GM12878 (cell line): Measurements from ENCODE around the gene CNRIP1. TPM values are rescaled to one million over a fixed set of nuclear protein-coding genes. Genes with fewer than 3 reads are reported as not detected.

Source experiments
- ATAC-seq: fragments of 200-7000 bp; cut with Tn5 transposase; 3 replicates; pipeline ENCODE4 v1.9.1; 2020; ENCODE audit warnings: mild to moderate bottlenecking, moderate library complexity
- BruUV-seq: library from RNA; stranded (reverse); fragments of 400-500 nt; replicated peaks from 2 replicates; lab custom pipeline; 2021; lab: Mats Ljungman, UMichigan
- CTCF ChIA-PET: fragments of 300-600 bp; sonication (Branson Sonifier 250); formaldehyde crosslinking; extraction: SDS; loops from one replicate; lab custom pipeline; 2021; ENCODE audit warnings: inconsistent platforms; lab: Yijun Ruan, JAX
- POLR2A ChIA-PET: fragments of 350-600 bp; formaldehyde crosslinking; extraction: SDS; loops from one replicate; lab custom pipeline; 2021; ENCODE audit warnings: inconsistent platforms; lab: Charles Lee
- RAD21 ChIA-PET: fragments of 300-600 bp; sonication (Branson Sonifier 250); formaldehyde crosslinking; loops from one replicate; lab custom pipeline; 2023; ENCODE audit warnings: antibody characterized with exemption; ENCODE audit not compliant: unreplicated experiment; lab: Charles Lee
- SMC1A ChIA-PET: fragments of 300-600 bp; sonication (Branson Sonifier 250); formaldehyde crosslinking; loops from one replicate; lab custom pipeline; 2023; ENCODE audit not compliant: unreplicated experiment, uncharacterized antibody; lab: Charles Lee
- DNase-seq: peaks from one replicate; pipeline ENCODE4 v3.0.0-alpha.2; 2011; ENCODE audit warnings: low read depth, low spot score
- FAIRE-seq: peaks from 3 replicates; lab custom pipeline; 2011; peaks lifted over from hg19 to GRCh38; lab: Jason Lieb, UNC
- H2AFZ ChIP-seq: 2 replicates; pipeline ENCODE4 v1.6.0; 2011; ENCODE audit warnings: low read depth, low read length, control low read depth; ENCODE audit not compliant: control insufficient read depth
- H3K27ac ChIP-seq: 2 replicates; pipeline ENCODE4 v1.5.1; 2011; ENCODE audit warnings: control low read depth; ENCODE audit not compliant: control insufficient read depth, insufficient read depth
- H3K27me3 ChIP-seq, 2 experiments: replicated peaks in 1 of 2; 2 replicates each; pipeline versions ENCODE4 v1.6.0 to v1.6.1; 2011; ENCODE audit warnings: low read length in 1 of 2; ENCODE audit not compliant: control insufficient read depth in 2 of 2, insufficient read depth in 2 of 2
- H3K36me3 ChIP-seq, 2 experiments: 2 replicates each; pipeline ENCODE4 v1.5.1; 2011; ENCODE audit warnings: low read length in 1 of 2; ENCODE audit not compliant: control insufficient read depth in 2 of 2, insufficient read depth in 2 of 2
- H3K4me1 ChIP-seq: 2 replicates; pipeline ENCODE4 v1.6.1; 2011; ENCODE audit warnings: mild to moderate bottlenecking, low read length, moderate library complexity, mixed read lengths; ENCODE audit not compliant: control insufficient read depth, insufficient read depth
- H3K4me2 ChIP-seq: 2 replicates; pipeline ENCODE4 v1.6.0; 2011; ENCODE audit warnings: control low read depth; ENCODE audit not compliant: control insufficient read depth, insufficient read depth
- H3K4me3 ChIP-seq: fragments of 200-600 bp; sonication (generic); 2 replicates; pipeline ENCODE4 v1.5.1; 2016
- H3K79me2 ChIP-seq: 2 replicates; pipeline ENCODE4 v1.6.0; 2011; ENCODE audit warnings: low read length; ENCODE audit not compliant: control insufficient read depth, insufficient read depth
- H3K9ac ChIP-seq: 2 replicates; pipeline ENCODE4 v1.8.0; 2011; ENCODE audit warnings: low read length, control low read depth, mixed read lengths; ENCODE audit not compliant: control insufficient read depth, insufficient read depth
- H3K9me3 ChIP-seq: replicated peaks from 3 replicates; pipeline ENCODE4 v1.5.1; 2011; ENCODE audit warnings: mild to moderate bottlenecking, low read length; ENCODE audit not compliant: control insufficient read depth, insufficient read depth
- H4K20me1 ChIP-seq: 2 replicates; pipeline ENCODE4 v1.6.0; 2011; ENCODE audit not compliant: control insufficient read depth, insufficient read depth
- ATF7 ChIP-seq: fragments of 450-650 bp; IDR thresholded peaks from 2 replicates; pipeline ENCODE4 v1.6.1; 2016; ENCODE audit warnings: low read depth, mild to moderate bottlenecking
- BMI1 ChIP-seq: fragments of 450-650 bp; IDR thresholded peaks from 2 replicates; pipeline ENCODE4 v1.6.1; 2016; ENCODE audit warnings: mild to moderate bottlenecking, moderate library complexity, borderline replicate concordance
- CBX3 ChIP-seq: fragments of 200-600 bp; sonication (generic); IDR thresholded peaks from 2 replicates; pipeline ENCODE4 v1.6.1; 2016; ENCODE audit warnings: low read depth, borderline replicate concordance
- CTCF ChIP-seq, 3 experiments: IDR thresholded peaks in 2 of 3; conservative IDR thresholded peaks in 1 of 3; 2 replicates each; pipeline ENCODE4 v1.5.1; 2011; ENCODE audit warnings: low read depth in 3 of 3, low read length in 3 of 3, mild to moderate bottlenecking in 3 of 3, control low read depth in 2 of 3, moderate library complexity in 2 of 3, inconsistent platforms in 1 of 3, mixed read lengths in 1 of 3; ENCODE audit not compliant: control insufficient read depth in 2 of 3, insufficient read depth in 1 of 3; ENCODE audit errors: extremely low read depth in 1 of 3
- EGR1 ChIP-seq, 2 experiments: IDR thresholded peaks; 1 replicate in 1 of 2; 2 replicates in 1 of 2; pipeline ENCODE4 v1.6.1; 2011 to 2012; ENCODE audit warnings: low read depth in 2 of 2, low read length in 2 of 2, borderline replicate concordance in 1 of 2, mild to moderate bottlenecking in 1 of 2, moderate library complexity in 1 of 2
- NBN ChIP-seq: fragments of 450-650 bp; IDR thresholded peaks from 2 replicates; pipeline ENCODE4 v1.6.1; 2016
- NFIC ChIP-seq: IDR thresholded peaks from 2 replicates; pipeline ENCODE4 v1.6.1; 2012; ENCODE audit warnings: low read depth, mild to moderate bottlenecking, inconsistent platforms, low read length, moderate library complexity
- NFYA ChIP-seq: IDR thresholded peaks from 2 replicates; pipeline ENCODE4 v1.6.1; 2011; ENCODE audit warnings: low read depth, mild to moderate bottlenecking, low read length, improper control_type of control experiment, borderline replicate concordance
- NR2C1 ChIP-seq: fragments of 450-650 bp; IDR thresholded peaks from 2 replicates; pipeline ENCODE4 v1.6.1; 2017; ENCODE audit warnings: antibody characterized with exemption, mild to moderate bottlenecking, moderate library complexity
- NRF1 ChIP-seq: conservative IDR thresholded peaks from 2 replicates; pipeline ENCODE4 v1.6.1; 2011; ENCODE audit warnings: mild to moderate bottlenecking, low read depth, low read length, improper control_type of control experiment
- PML ChIP-seq: IDR thresholded peaks from 2 replicates; pipeline ENCODE4 v1.6.1; 2012; ENCODE audit warnings: low read length, inconsistent platforms
- RBBP5 ChIP-seq: fragments of 200-600 bp; sonication (generic); conservative IDR thresholded peaks from 2 replicates; pipeline ENCODE4 v1.6.1; 2016
- TAF1 ChIP-seq: IDR thresholded peaks from 2 replicates; pipeline ENCODE4 v1.6.1; 2011; ENCODE audit warnings: mild to moderate bottlenecking, low read depth, low read length, borderline replicate concordance
- YY1 ChIP-seq: IDR thresholded peaks from 2 replicates; pipeline ENCODE4 v1.6.1; 2011; ENCODE audit warnings: low read depth, mild to moderate bottlenecking, low read length
- ZBED1 ChIP-seq: IDR thresholded peaks from 2 replicates; pipeline ENCODE4 v1.6.1; 2016; ENCODE audit warnings: borderline replicate concordance
- ZNF274 ChIP-seq: IDR thresholded peaks from one replicate; pipeline ENCODE4 v1.8.0; 2011; ENCODE audit not compliant: insufficient read length, insufficient read depth
- ZZZ3 ChIP-seq: IDR thresholded peaks from 2 replicates; pipeline ENCODE4 v1.6.1; 2011; ENCODE audit warnings: low read depth; ENCODE audit not compliant: control insufficient read depth, insufficient read length
- WGBS: methylation state at CpG from one replicate; pipeline ENCODE4 v1.1.6; 2016; ENCODE audit warnings: low lambda C conversion rate; ENCODE audit not compliant: insufficient replicate concordance, insufficient coverage; ENCODE audit errors: missing lambda C conversion rate; 5-methylcytosine and 5-hydroxymethylcytosine counted together
- in situ Hi-C: fragments of 300-500 bp; cut with MboI; formaldehyde crosslinking; loops from 9 replicates; pipeline ENCODE4 v1.14.3; 2018; ENCODE audit warnings: mixed read lengths
- intact Hi-C: fragments of 100-400 bp; cut with micrococcal nuclease; formaldehyde crosslinking; loops from one replicate; pipeline ENCODE4 v1.14.2; 2022; ENCODE audit not compliant: unreplicated experiment
- polyA plus RNA-seq, 11 experiments: library from polyadenylated mRNA; depleted of rRNA in 4 of 11; unstranded in 6 of 11; stranded (reverse) in 5 of 11; fragments of >200 nt; fragmentation: Nextera tagmentation in 4 of 11; fragmentation: Illumina TruSeq in 1 of 11; extraction: Ambion mirVana in 4 of 11; extraction: Trizol in 1 of 11; gene quantifications; 1 replicate in 1 of 11; 2 replicates in 10 of 11; pipeline versions ENCODE4 v1.2.1 to v1.2.3, GENCODE V29; 2011 to 2016; ENCODE audit warnings: inconsistent platforms in 2 of 11, missing spikeins in 2 of 11, low read depth in 1 of 11
- total RNA-seq, 4 experiments: library from RNA; depleted of rRNA in 3 of 4; stranded (reverse); fragments of >200 nt in 3 of 4; fragmentation: Illumina TruSeq in 1 of 4; extraction: Trizol in 1 of 4; gene quantifications; 2 replicates each; pipeline versions ENCODE4 v1.2.1 to v1.2.3, GENCODE V29; 2013 to 2021
- TF ChIP-seq, protein P1 (sequence below): fragments of 450-650 bp; IDR thresholded peaks from 2 replicates; pipeline ENCODE4 v1.6.1; 2016; ENCODE audit warnings: mild to moderate bottlenecking, moderate library complexity, borderline replicate concordance

The CNRIP1 gene
- total and polyA plus RNA-seq, 10 of the 15 experiments (the other 5 are each of a cell fraction or from before 2014, with no cell fraction given), result not detected

GRCh38 chr2:68245066-68245465 is 74.7 kb downstream of the CNRIP1 start:
- in situ Hi-C loops, result no loop called here
- SMC1A ChIA-PET, result interaction anchor here (0.6 to 2.6 kb wide), 7 partner anchors 9 to 122 kb away, joined by 3 to 14 read pairs (median 5); partner anchors contain the start of gene PNO1

More at GRCh38 chr2:68245066-68245465, 74.7 kb downstream of the CNRIP1 start:
- POLR2A ChIA-PET, result interaction anchor here (1.5 kb wide), 2 partner anchors 9 to 17 kb away, joined by 3 to 5 read pairs; no protein-coding TSS in a partner anchor
- H3K4me2 ChIP-seq, result no peak overlapping the region; the same call in 1 of the 2 replicates
- H3K9me3 ChIP-seq, result no peaks in the 10 kb centered on the region; the same call in 1 of the 3 replicates
- H2AFZ ChIP-seq, result no peak overlapping the region
- H3K9ac ChIP-seq, result no peak overlapping the region
- CTCF ChIA-PET, result interaction anchor here (1.0 to 4.3 kb wide), 14 partner anchors 9 to 222 kb away, joined by 3 to 35 read pairs (median 4); partner anchors contain the start of genes APLF and FBXO48
- H3K36me3 ChIP-seq, result peaks cover 0 to 8% of the 10 kb centered on the region in 2 experiments; a peak in 2 of 4 replicates
- peaks cover 100% of the 10 kb centered on the region for H3K79me2 ChIP-seq
- no peaks in the 10 kb centered on the region for H3K27me3 ChIP-seq
- DNase-seq (no peak), ATAC-seq (no peak), FAIRE-seq (no peak)
- H3K4me3 ChIP-seq, result no peak overlapping the region
- H4K20me1 ChIP-seq, result peaks cover 2% of the 10 kb centered on the region
- H3K4me1 ChIP-seq, result peaks cover 3% of the 10 kb centered on the region
- H3K27ac ChIP-seq, result no peak overlapping the region
- RAD21 ChIA-PET, result interaction anchor here (1.1 to 2.0 kb wide), 7 partner anchors 9 to 123 kb away, joined by 3 to 7 read pairs (median 3); no protein-coding TSS in a partner anchor
- intact Hi-C loops, result no loop called here
- BruUV-seq, result no TSS peak
- TF ChIP-seq ATF7 (no peak), RBBP5 (no peak), ZBED1 (no peak), YY1 (no peak), CBX3 (no peak), NRF1 (no peak), BMI1 (no peak), NFIC (no peak), EGR1 (IDR thresholded peaks at IDR 0.05; ENCODE audit: borderline replicate concordance in 1 of 2, low read depth in 2 of 2, low read length in 2 of 2) (no peak), NBN (no peak), PML (no peak), NFYA (no peak), NR2C1 (no peak), CTCF (IDR thresholded peaks at IDR 0.05 in 2 of 3, conservative IDR thresholded peaks at IDR 0.05 in 1 of 3; ENCODE audit: control insufficient read depth in 2 of 3, extremely low read depth in 1 of 3, insufficient read depth in 1 of 3, low read depth in 3 of 3, low read length in 3 of 3) (no peak), TAF1 (no peak), ZZZ3 (no peak), ZNF274 (no peak)
- TF ChIP-seq, protein P1, sequence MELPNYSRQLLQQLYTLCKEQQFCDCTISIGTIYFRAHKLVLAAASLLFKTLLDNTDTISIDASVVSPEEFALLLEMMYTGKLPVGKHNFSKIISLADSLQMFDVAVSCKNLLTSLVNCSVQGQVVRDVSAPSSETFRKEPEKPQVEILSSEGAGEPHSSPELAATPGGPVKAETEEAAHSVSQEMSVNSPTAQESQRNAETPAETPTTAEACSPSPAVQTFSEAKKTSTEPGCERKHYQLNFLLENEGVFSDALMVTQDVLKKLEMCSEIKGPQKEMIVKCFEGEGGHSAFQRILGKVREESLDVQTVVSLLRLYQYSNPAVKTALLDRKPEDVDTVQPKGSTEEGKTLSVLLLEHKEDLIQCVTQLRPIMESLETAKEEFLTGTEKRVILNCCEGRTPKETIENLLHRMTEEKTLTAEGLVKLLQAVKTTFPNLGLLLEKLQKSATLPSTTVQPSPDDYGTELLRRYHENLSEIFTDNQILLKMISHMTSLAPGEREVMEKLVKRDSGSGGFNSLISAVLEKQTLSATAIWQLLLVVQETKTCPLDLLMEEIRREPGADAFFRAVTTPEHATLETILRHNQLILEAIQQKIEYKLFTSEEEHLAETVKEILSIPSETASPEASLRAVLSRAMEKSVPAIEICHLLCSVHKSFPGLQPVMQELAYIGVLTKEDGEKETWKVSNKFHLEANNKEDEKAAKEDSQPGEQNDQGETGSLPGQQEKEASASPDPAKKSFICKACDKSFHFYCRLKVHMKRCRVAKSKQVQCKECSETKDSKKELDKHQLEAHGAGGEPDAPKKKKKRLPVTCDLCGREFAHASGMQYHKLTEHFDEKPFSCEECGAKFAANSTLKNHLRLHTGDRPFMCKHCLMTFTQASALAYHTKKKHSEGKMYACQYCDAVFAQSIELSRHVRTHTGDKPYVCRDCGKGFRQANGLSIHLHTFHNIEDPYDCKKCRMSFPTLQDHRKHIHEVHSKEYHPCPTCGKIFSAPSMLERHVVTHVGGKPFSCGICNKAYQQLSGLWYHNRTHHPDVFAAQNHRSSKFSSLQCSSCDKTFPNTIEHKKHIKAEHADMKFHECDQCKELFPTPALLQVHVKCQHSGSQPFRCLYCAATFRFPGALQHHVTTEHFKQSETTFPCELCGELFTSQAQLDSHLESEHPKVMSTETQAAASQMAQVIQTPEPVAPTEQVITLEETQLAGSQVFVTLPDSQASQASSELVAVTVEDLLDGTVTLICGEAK, result no peak
- 100% methylated on average over 4 of the region's 4 CpGs for WGBS
